Prostate gland (tissue), 2 donors: ENCODE results near the gene SMARCB1. TPM values are rescaled to one million over a fixed set of nuclear protein-coding genes. Genes with fewer than 3 reads are reported as not detected.

Experiments
- DNase-seq: peaks from one replicate; pipeline ENCODE4 v3.0.0-alpha.2; 2019; ENCODE audit warnings: low spot score
- H3K27ac ChIP-seq, 2 donors: fragments of 200-600 bp; sonication (generic); 2 replicates each; pipeline ENCODE4 v1.5.1; 2017 to 2019
- H3K27me3 ChIP-seq: fragments of 200-600 bp; sonication (generic); replicated peaks from 2 replicates; pipeline ENCODE4 v1.5.1; 2019; ENCODE audit not compliant: insufficient read depth
- H3K36me3 ChIP-seq, 2 donors: fragments of 200-600 bp; sonication (generic); 1 replicate in 1 of 2; 2 replicates in 1 of 2; pipeline versions ENCODE4 v1.5.1 to v1.8.1; 2017 to 2019
- H3K4me1 ChIP-seq: fragments of 200-600 bp; sonication (generic); replicated peaks from 2 replicates; pipeline ENCODE4 v1.5.1; 2019
- H3K4me3 ChIP-seq, 2 donors: fragments of 200-600 bp; sonication (generic); 2 replicates each; pipeline ENCODE4 v1.5.1; 2017 to 2019
- H3K9me3 ChIP-seq: fragments of 200-600 bp; sonication (generic); 2 replicates; pipeline ENCODE4 v1.5.1; 2017
- POLR2A ChIP-seq: fragments of 450-650 bp; IDR thresholded peaks from one replicate; pipeline ENCODE4 v1.6.1; 2016; ENCODE audit warnings: antibody characterized with exemption, mild to moderate bottlenecking
- POLR2AphosphoS5 ChIP-seq: sonication (generic); formaldehyde crosslinking; IDR thresholded peaks from one replicate; pipeline ENCODE4 v1.6.1; 2017; ENCODE audit warnings: antibody characterized with exemption
- WGBS: methylation state at CpG from one replicate; pipeline ENCODE4 v1.1.5; 2018; 5-methylcytosine and 5-hydroxymethylcytosine counted together
- intact Hi-C: fragments of 100-400 bp; cut with DNase I; formaldehyde crosslinking; loops from one replicate; pipeline ENCODE4 v1.14.2; 2022
- total RNA-seq, 2 donors: library from RNA; depleted of rRNA; stranded (reverse); fragments of >200 nt; gene quantifications; one replicate each; pipeline ENCODE4 v1.1.0, GENCODE V29; 2016
- TF ChIP-seq, protein P1 (sequence below), 4 experiments: fragments of 200-600 bp in 2 of 4; fragments of 450-650 bp in 2 of 4; sonication (generic) in 2 of 4; IDR thresholded peaks; 1 replicate in 3 of 4; 2 replicates in 1 of 4; pipeline ENCODE4 v1.5.1; 2016 to 2019; ENCODE audit warnings: antibody characterized with exemption in 4 of 4, mild to moderate bottlenecking in 2 of 4, moderate library complexity in 2 of 4

Gene SMARCB1
- total RNA-seq, 2 donors from 2014 or later = 77.2 to 136 TPM

- Histone ChIP-seq H3K36me3 (no peaks in the 10 kb centered on the region), H3K4me3 (no peak overlapping the region), H3K27me3 (no peaks in the 10 kb centered on the region), H3K9me3 (no peaks in the 10 kb centered on the region), H3K4me1 (no peaks in the 10 kb centered on the region), H3K27ac (no peak overlapping the region)
- intact Hi-C loops = no loop called here
- WGBS = 98% methylated on average over 5 of the region's 5 CpGs
- TF ChIP-seq, protein P1, sequence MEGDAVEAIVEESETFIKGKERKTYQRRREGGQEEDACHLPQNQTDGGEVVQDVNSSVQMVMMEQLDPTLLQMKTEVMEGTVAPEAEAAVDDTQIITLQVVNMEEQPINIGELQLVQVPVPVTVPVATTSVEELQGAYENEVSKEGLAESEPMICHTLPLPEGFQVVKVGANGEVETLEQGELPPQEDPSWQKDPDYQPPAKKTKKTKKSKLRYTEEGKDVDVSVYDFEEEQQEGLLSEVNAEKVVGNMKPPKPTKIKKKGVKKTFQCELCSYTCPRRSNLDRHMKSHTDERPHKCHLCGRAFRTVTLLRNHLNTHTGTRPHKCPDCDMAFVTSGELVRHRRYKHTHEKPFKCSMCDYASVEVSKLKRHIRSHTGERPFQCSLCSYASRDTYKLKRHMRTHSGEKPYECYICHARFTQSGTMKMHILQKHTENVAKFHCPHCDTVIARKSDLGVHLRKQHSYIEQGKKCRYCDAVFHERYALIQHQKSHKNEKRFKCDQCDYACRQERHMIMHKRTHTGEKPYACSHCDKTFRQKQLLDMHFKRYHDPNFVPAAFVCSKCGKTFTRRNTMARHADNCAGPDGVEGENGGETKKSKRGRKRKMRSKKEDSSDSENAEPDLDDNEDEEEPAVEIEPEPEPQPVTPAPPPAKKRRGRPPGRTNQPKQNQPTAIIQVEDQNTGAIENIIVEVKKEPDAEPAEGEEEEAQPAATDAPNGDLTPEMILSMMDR (IDR thresholded peaks at IDR 0.05) = no peak
- no peak for TF ChIP-seq POLR2AphosphoS5
- TF ChIP-seq POLR2A = no peak
- DNase-seq = no peak
Observed at GRCh38 chr22:23779731-23780130, 7.0 kb upstream of the SMARCB1 start.

GRCh38 chr22:23780146-23780748, 6.5 kb upstream of the SMARCB1 start:
- Histone ChIP-seq H3K27me3 (no peaks in the 10 kb centered on the region), H3K9me3 (no peaks in the 10 kb centered on the region), H3K27ac (no peak overlapping the region), H3K4me1 (no peaks in the 10 kb centered on the region), H3K4me3 (no peak overlapping the region), H3K36me3 (no peaks in the 10 kb centered on the region)
- no peak for DNase-seq
- intact Hi-C loops = no loop called here
- WGBS = 88% methylated on average over 19 of the region's 20 CpGs
- TF ChIP-seq, protein P1 (IDR thresholded peaks at IDR 0.05) = no peak
- TF ChIP-seq POLR2A (no peak), POLR2AphosphoS5 (no peak)

GRCh38 chr22:23781065-23781464, 5.7 kb upstream of the SMARCB1 start:
- TF ChIP-seq, protein P1 (IDR thresholded peaks at IDR 0.05) = no peak
- TF ChIP-seq POLR2A (no peak), POLR2AphosphoS5 (no peak)
- no peak for DNase-seq
- H3K27ac ChIP-seq = no peak overlapping the region
- H3K9me3 ChIP-seq = no peaks in the 10 kb centered on the region
- intact Hi-C loops = no loop called here
- no peaks in the 10 kb centered on the region for H3K4me1 ChIP-seq
- 77% methylated on average over 15 of the region's 15 CpGs for WGBS
- no peak overlapping the region for H3K4me3 ChIP-seq
- no peaks in the 10 kb centered on the region for H3K27me3 ChIP-seq
- no peaks in the 10 kb centered on the region for H3K36me3 ChIP-seq

DNA sequence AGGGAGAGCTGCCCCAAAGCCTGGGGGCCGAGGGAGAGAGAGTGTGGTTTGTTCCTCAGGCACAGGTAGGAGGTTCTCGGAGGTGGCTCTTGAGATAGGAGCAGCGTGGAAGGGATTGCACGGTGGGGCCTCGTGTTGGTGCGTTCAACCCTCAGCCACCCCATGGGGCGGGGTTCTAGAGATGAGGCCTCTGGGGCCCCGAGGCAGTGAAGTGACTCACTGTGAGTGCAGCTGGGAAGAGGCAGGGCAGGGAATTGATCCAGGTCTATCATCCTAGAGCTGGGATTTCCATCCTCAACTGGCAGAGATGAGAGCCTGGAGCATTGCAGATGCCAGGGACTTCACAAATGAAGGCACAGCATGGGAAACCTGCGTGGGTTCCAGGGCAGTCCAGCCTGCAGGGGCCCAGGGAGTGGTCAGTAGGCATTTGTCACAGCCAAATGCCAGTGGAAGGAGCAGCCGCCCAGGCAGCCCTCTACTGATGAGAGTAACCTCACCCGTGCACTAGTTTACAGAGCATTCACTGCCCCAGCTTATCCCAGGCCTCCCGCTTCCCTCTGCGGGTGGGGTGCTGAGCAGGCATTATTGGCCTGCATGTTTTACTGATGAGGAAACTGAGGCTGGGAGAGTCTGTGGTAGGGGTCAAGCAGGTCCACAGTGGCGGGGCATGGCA, 5.1 kb upstream of the SMARCB1 start:
- TF ChIP-seq POLR2AphosphoS5 (no peak), POLR2A (no peak)
- TF ChIP-seq, protein P1 (IDR thresholded peaks at IDR 0.05) = no peak
- no peaks in the 10 kb centered on the region for H3K36me3 ChIP-seq
- DNase-seq = no peak
- H3K4me3 ChIP-seq = no peak overlapping the region
- no peaks in the 10 kb centered on the region for H3K27me3 ChIP-seq
- no peaks in the 10 kb centered on the region for H3K9me3 ChIP-seq
- WGBS = 80% methylated on average over 14 of the region's 14 CpGs
- H3K4me1 ChIP-seq = no peaks in the 10 kb centered on the region
- no peak overlapping the region for H3K27ac ChIP-seq
- intact Hi-C loops = no loop called here

GRCh38 chr22:23782252-23782651, 4.5 kb upstream of the SMARCB1 start:
- Histone ChIP-seq H3K9me3 (no peaks in the 10 kb centered on the region), H3K36me3 (no peaks in the 10 kb centered on the region), H3K4me1 (no peaks in the 10 kb centered on the region), H3K4me3 (no peak overlapping the region), H3K27me3 (no peaks in the 10 kb centered on the region), H3K27ac (no peak overlapping the region)
- TF ChIP-seq, protein P1 (IDR thresholded peaks at IDR 0.05) = no peak
- TF ChIP-seq POLR2A = no peak
- TF ChIP-seq POLR2AphosphoS5 = no peak
- DNase-seq = no peak
- intact Hi-C loops = no loop called here
- 95% methylated on average over 14 of the region's 16 CpGs for WGBS
